ENCODE measurements around the gene GBX1.

The GBX1 gene

GRCh38 chr7:151167197-151167961, at the start of gene GBX1:
GBX1 (minus strand) TSS chr7:151167694; CDS start chr7:151167548, 146 bp downstream.
- no peak for DNase-seq

- DNase-seq: no peak
Measured at GRCh38 chr7:151215396-151215795, 47.9 kb upstream of the GBX1 start.

GRCh38 chr7:151213826-151214225, 46.3 kb upstream of the GBX1 start:
- DNase-seq: no peak

GRCh38 chr7:151212626-151213025, 45.1 kb upstream of the GBX1 start:
- no peak for DNase-seq

- no peak for DNase-seq
Measured at GRCh38 chr7:151211155-151211772, 43.8 kb upstream of the GBX1 start.

- no peak for DNase-seq
Measured at GRCh38 chr7:151210087-151210854, 42.8 kb upstream of the GBX1 start, which contains the start of gene H2BK1. H2BK1 (minus strand) TSS chr7:151210488; CDS start chr7:151210318, 170 bp downstream.

GRCh38 chr7:151209588-151209987, 42.1 kb upstream of the GBX1 start:
- no peak for DNase-seq

- no peak for DNase-seq
Measured at GRCh38 chr7:151208253-151208862, 40.9 kb upstream of the GBX1 start.

GRCh38 chr7:151207804-151208203, 40.3 kb upstream of the GBX1 start:
- DNase-seq: no peak

GRCh38 chr7:151207315-151207714, 39.8 kb upstream of the GBX1 start:
- DNase-seq: no peak

GRCh38 chr7:151206914-151207313, 39.4 kb upstream of the GBX1 start:
- DNase-seq: no peak

- no peak for DNase-seq
Measured at GRCh38 chr7:151205730-151206129, 38.2 kb upstream of the GBX1 start.

- no peak for DNase-seq
Measured at GRCh38 chr7:151204383-151205032, 37.0 kb upstream of the GBX1 start.

GRCh38 chr7:151202836-151203235, 35.3 kb upstream of the GBX1 start:
- no peak for DNase-seq

GRCh38 chr7:151201751-151202150, 34.3 kb upstream of the GBX1 start:
- no peak for DNase-seq

- no peak for DNase-seq
Measured at GRCh38 chr7:151201344-151201743, 33.9 kb upstream of the GBX1 start.

GRCh38 chr7:151198945-151199848, 31.7 kb upstream of the GBX1 start:
- DNase-seq: peak; percentile 19

- DNase-seq: no peak
Measured at GRCh38 chr7:151197932-151198331, 30.4 kb upstream of the GBX1 start.

- DNase-seq: no peak
Measured at GRCh38 chr7:151195616-151196450, 28.3 kb upstream of the GBX1 start.

GRCh38 chr7:151194188-151194587, 26.7 kb upstream of the GBX1 start:
- no peak for DNase-seq

Measured in DMS79 (cell line).